OCI-LY7 (cell line): ENCODE measurements around the gene EEF1AKMT2.

Source experiments
- CTCF ChIP-seq: fragments of 200-600 bp; sonication (generic); conservative IDR thresholded peaks from 2 replicates; pipeline ENCODE4 v1.5.1; 2014; ENCODE audit warnings: mild to moderate bottlenecking, antibody characterized with exemption, low read length, moderate library complexity, mixed read lengths
- EZH2phosphoT487 ChIP-seq: fragments of 200-600 bp; sonication (generic); IDR thresholded peaks from 2 replicates; pipeline ENCODE4 v1.6.1; 2018; ENCODE audit warnings: low read depth, borderline replicate concordance, mild to moderate bottlenecking, mixed run types, antibody characterized with exemption, low read length, moderate library complexity, mixed read lengths

- TF ChIP-seq CTCF, result no peak
- TF ChIP-seq EZH2phosphoT487, result no peak
Measured at GRCh38 chr10:124725171-124725631, 66.5 kb downstream of the EEF1AKMT2 start.
